Hematopoietic multipotent progenitor cell treated with erythropoietin and hydrocortisone succinate and interleukin-3 and kit ligand, for 8 days (in vitro differentiated cells): ENCODE measurements around the gene PSMA3.

ENCODE experiments used
- DNase-seq: peaks from one replicate; pipeline ENCODE4 v3.0.0-alpha.2; 2015

The PSMA3 gene

DNA sequence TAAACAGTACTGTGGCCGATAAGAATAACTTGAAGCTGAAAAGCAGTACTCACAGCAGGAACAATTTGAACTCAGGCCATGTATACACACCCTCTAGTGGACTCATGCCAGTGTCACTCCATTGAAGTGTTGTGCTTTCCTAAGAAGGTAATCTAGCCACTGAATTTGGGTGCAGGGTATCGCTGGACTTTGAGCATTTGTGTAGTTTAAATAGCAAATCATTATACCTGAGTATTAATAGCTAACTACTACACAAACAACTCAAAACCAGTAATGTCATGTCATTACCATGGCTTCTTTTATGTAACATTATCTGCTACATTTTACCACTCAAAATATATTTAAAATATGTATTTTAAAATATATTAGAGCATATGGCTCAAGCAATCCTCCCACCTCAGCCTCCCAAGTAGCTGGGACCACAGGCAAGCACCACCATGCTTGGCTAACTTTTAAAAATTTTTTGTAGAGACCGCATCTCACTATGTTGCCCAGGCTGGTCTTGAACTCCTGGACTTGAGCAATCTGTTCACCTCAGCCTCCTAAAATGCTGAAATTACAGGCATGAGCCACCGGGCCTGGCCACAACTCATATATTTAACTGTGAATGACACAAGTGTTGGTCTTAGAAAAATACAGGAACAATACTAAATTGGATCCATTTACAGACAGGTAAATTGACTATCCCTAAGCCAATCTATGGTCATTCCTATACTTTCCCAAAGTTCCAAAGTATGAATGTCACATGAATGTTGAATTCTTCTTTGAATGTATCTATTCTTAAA, 28.1 kb downstream of the PSMA3 start:
- peak; percentile 48 for DNase-seq

GRCh38 chr14:58274881-58275280, 30.2 kb downstream of the PSMA3 start:
- no peak for DNase-seq

GRCh38 chr14:58275527-58276190, 31.0 kb downstream of the PSMA3 start:
- DNase-seq = no peak

- no peak for DNase-seq
These were observed 31.6 kb downstream of the PSMA3 start for GRCh38 chr14:58276208-58276607.

- no peak for DNase-seq
These were observed 33.5 kb downstream of the PSMA3 start for GRCh38 chr14:58278177-58278576.

- peak; percentile 67 for DNase-seq
These were observed 36.5 kb downstream of the PSMA3 start for GRCh38 chr14:58280954-58281787.

DNA sequence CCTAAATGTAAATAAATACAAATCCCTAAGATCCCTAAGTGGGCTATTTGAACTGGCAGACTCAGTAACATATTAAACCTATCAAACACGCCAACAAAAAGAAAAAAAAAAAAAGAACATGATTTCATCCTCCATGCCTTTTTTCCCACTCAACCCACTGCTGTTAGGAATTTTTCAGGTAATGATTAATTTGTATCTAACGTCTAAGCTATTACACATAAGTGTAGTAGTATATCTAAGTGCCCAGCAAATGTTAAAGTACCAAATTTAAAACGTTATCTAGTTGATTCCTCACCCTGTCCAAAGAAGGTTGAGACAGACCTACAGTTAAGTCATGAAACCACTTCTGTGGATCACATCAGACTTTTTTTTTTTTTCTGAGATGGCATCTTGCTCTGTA, 37.3 kb downstream of the PSMA3 start:
- DNase-seq = no peak

- DNase-seq = no peak
These were observed 38.4 kb downstream of the PSMA3 start for GRCh38 chr14:58282925-58283593.

DNA sequence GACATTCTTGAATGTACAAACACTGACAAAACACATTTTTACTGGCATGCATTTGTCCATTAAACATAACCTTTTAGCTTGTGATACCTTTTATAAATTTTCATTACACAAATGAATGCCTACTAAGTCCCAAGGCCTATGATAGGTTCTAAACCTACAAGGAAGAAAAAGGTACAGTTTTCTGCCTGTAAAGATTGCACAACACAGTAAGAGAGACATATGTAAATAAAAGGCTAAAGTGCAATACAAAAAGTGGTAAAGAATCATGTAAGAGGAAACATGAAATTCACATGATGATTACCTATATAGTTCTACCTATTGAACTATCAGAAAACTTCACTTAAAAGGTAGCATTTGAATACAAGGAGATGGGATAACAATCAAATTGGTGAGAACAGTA, 39.1 kb downstream of the PSMA3 start:
- no peak for DNase-seq

GRCh38 chr14:58285132-58285531, 40.5 kb downstream of the PSMA3 start:
- no peak for DNase-seq

DNA sequence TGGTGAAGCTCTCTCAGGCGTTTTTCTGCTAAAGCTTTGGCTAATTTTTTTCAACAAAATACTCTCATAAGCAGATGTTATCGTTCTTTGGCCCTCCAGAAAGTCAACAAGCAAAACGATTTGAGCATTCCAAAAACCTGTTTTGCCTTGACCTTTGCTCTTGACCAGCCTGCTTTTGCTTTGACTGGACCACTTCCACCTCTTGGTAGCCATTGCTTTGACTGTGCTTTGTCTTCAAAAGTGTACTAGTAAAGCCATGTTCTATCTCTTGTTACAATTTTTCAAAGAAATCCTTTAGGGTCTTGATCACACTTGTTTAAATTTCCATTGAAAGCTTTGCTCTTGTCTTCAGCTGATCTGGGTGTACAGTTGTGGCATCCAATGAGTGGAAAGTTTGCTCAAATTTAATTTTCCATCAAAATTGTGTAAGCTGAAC, 43.0 kb downstream of the PSMA3 start:
- DNase-seq = no peak

DNA sequence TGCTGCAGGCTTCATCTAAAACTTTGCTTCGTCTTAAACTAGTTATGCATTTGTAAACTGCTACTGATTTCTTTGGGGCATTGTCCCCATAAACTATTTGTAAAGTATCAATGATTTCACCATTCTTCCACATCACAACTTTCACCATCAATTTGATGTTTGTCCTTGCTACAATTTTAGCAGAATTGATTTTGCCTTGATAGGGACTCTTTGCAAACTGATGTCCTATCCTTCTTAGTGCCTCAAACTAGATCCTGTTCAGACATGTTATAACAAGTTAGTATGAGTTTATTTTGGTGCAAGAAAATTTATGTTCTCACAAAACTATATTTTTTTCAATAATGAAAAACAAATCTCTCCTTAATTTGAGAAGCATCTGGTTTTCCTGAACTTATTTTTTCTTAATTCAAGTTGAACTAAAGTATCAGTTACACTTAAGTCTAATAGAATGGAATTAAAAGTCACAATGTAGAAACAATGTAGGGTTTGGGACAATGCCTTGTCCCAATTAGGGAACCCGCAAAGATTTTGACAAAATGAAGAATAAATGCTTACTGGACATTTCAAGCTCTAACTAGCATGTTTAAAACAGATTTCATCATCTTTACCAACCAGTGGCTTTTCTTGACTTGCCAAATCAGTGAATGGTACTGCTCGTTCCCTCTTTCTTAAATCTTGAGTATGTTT, 43.6 kb downstream of the PSMA3 start:
- no peak for DNase-seq

DNA sequence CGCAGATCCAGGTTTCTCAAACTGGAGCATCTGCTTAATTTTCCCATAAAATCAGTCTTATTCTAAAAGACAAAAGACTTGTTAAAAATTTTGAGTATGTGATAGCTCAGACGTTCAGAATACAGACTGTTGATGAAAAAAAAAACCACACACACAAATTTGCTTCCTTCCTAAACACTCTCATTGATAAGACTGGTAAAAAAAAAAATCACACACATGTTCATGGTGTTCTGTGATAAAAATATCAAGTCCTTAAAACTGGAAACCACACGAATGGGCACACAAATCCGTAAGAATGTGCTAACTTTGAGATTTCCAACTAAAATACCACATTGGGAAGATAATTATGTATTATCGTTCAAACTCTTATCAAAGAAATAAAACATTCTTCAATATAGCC, 47.0 kb downstream of the PSMA3 start:
- DNase-seq = peak; percentile 64

DNA sequence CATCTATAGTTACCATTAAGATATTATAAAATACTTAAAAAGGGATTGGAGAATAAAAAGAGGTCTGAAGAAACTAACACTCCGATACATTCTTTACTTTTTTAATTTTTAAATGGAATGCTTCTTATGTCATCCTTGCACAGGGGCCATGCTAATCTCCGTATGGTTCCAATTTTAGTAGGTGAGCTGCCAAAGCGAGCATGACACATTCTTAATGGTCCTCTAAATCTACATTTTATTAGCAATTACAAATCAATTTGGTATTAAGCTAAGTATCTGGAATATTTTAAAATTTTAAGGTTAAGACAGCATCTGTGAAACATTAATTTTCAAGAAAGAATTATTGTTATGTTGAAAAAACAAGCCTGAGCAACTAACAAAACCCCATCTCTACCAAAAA, 47.5 kb downstream of the PSMA3 start:
- DNase-seq = no peak

GRCh38 chr14:58294201-58294600, 49.6 kb downstream of the PSMA3 start:
- DNase-seq = no peak

DNA sequence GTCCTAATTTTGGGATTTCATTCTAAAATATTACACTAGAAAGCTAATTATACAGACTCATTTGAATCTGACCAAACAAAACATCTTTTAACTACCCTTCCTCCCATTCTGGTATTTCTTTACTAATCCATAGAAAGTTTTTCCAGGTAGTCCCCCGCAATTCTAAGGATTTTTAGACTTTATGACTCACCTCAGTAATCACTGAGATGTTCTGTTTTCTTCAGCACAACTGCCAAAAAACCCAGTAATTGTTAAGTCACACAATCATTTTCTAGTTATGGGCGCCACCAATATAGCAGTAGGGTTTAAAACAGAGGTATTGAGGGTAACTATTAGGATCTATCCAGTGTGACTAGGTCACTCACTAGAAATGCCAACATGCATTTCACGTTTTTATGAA, 52.1 kb downstream of the PSMA3 start:
- peak; percentile 48 for DNase-seq

GRCh38 chr14:58297412-58297761, 52.7 kb downstream of the PSMA3 start:
- DNase-seq = no peak

DNA sequence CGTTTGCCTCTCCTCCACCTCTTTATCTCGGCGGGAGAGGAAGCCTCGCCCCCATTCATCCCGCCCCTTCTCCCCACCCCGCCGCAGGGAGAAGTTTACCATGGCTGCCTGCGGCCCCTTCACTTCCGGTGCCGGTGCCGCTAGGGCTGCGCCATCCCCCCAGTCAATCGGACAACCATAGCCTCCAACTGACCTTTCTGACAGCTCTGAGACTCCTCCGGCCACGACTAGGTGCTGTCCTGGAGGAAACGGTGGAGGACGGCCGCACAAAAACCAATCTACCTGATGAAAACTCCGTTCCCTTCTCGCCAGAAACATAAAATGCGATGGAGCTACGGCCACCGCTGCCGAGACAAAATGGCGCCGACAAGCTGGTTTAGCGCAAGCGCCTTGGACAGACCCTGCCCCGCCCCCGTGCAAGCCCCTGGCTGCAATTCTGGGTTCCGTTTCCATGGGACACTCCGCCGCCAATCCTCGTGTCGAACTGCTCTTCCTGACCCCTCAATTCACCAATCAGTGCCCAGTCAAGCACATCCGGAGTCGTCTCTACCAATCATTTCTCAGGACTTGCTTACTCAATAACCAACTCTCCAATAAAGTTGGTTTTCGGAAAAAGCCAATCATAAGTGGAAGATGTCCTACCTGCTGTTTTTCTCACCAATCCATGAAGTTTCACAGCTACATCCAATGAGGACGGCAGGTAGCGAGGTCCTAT, 53.3 kb downstream of the PSMA3 start:
- peak; percentile 100 for DNase-seq

GRCh38 chr14:58298477-58299400, 54.1 kb downstream of the PSMA3 start, which contains the start of gene ARID4A:
ARID4A (plus strand) TSS chr14:58298555; CDS start chr14:58299855, 1,300 bp downstream.
- DNase-seq = peak; percentile 23
